Stomach (tissue), 4 donors: ENCODE measurements around the gene ALOX15B.

Experiments
- EP300 ChIP-seq: sonication (generic); formaldehyde crosslinking; IDR thresholded peaks from one replicate; pipeline ENCODE4 v1.6.1; 2017; ENCODE audit warnings: antibody characterized with exemption
- POLR2AphosphoS5 ChIP-seq, 3 donors: sonication (generic); formaldehyde crosslinking; IDR thresholded peaks; one replicate each; pipeline ENCODE4 v1.6.1; 2016; ENCODE audit warnings: antibody characterized with exemption in 3 of 3

DNA sequence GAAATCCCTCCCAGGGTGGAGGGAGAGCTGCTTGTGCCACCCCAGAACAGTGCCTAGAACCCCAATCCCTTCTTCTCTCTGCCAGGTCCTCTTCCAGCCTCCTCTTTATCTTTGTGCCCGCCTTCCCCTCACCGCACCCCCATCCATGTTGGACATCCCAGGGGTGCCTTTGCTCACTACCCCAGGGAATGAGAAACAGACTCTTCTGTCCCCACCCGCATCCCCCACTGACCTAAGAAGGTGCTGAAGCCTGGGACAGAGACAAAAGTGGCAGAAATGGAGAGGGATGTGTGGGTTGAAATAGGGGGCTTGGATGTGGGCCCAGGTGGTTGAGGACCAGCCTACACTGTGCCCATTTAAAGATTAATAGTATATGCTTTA is 17.0 kb downstream of the ALOX15B start:
- TF ChIP-seq POLR2AphosphoS5 (IDR thresholded peaks at IDR 0.05) (no peak), EP300 (no peak)
